Ecto neural progenitor cell (in vitro differentiated cells): ENCODE data around the gene CASZ1.

Experiments used
- DNase-seq: peaks from one replicate; pipeline ENCODE4 v3.0.0-alpha.2; 2018; ENCODE audit warnings: low spot score

The CASZ1 gene

GRCh38 chr1:10599194-10599861, 197.1 kb downstream of the CASZ1 start:
- no peak for DNase-seq

- no peak for DNase-seq
Observed at GRCh38 chr1:10598389-10598702, 198.1 kb downstream of the CASZ1 start.

DNA sequence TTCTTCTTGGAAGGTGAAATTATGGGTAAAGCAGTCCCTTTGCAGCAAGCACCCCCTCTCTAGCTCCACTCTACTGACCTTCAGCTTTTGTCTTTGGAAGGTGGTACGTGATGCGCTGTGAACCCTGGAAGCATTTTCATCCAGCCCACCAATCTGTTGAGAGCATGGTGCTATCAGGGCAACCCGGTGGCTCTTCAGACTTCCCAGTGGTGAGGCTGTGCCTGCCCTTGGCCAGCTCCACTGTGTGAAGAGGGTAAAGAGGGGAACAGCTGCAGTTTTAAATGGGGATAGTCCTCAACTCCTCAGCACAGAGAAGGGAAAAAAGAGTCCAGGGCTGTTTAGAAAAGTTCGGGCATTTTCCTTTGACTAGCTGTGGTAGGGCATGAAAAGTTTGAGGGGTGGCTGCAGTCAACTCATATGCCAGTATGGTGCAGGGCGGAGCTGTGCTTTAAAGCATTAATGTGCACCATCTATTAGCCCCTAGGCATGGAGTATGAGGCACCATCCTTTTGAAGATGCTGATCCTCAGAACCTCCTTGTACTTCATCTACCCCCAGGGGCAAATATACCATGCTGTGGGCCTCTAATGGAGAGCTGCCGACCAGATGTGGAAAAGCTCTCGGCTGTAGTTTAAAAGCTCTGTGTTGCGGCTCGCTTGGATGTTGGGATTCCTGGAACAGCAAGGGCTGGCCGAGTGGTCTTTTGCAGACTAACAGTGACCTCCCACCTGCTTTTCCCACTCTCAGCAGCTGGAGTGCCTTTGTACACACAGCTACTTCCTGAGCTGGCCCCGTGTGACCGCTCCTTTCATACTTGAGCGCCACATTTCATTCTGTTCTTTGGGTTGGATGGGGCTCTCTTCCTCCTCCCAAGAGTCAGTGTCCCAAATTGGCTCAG, 198.7 kb downstream of the CASZ1 start:
- no peak for DNase-seq

DNA sequence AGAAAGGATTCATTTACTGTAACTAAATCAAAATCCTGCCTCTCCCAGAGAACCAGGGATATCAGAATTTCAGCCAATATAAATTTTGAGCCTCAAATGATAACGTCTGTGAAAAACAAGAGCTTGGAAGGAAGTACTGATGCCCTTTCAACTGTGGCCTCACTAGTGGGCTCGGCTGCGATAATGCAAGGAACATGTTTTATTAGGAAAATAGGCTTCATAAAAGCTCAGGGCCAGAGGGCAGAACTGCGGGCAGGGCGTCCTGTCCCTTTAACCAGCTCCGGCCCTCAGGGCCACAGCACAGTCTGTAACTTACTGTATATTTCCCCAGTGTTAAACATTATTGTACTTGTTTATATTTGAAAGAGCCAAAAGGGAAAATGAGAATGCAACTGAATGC, 199.7 kb downstream of the CASZ1 start:
- DNase-seq, result no peak

- no peak for DNase-seq
Observed at GRCh38 chr1:10594595-10595223, 201.7 kb downstream of the CASZ1 start.

DNA sequence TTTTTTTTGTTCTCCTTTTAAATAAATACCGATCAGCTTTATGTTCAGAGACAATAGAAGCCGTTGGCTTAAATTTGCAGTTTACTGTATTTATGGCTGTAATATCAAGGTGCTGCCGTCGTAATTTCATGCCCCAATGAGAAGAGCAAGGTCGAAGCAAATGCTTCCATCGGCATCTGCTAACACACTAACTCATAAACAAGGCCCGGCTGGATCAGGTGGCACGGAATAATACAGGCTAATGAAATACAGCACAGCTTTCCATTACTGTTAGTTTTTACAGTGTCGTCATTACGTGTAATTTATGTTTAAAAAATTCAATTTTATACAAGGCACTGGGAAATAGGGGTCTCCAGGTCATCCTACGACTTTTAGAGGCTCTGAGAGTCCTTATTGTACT, 202.7 kb downstream of the CASZ1 start:
- no peak for DNase-seq

DNA sequence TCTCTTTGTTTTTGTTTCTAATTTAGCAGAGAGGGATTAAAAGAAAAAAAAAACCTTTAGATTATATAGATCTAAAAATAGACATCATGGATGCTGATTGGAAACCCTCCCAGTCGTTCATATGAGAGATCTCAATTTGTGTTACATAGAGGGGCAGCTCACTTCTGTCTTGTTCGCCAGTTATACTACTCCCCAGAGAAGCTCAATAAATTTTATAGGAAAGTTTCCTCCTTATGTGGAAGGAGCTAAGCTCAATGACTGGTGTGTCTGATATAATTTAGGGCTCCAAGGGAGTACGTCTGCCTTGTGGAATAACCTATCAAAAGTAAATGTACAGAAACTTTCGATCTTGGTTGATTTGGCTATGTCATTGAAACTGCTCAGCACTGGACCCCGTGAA, 204.1 kb downstream of the CASZ1 start:
- no peak for DNase-seq

GRCh38 chr1:10591010-10591409, 205.4 kb downstream of the CASZ1 start:
- no peak for DNase-seq

- no peak for DNase-seq
Observed at GRCh38 chr1:10589074-10589473, 207.4 kb downstream of the CASZ1 start.

GRCh38 chr1:10588640-10589039, 207.8 kb downstream of the CASZ1 start:
- DNase-seq, result no peak
